H9 (cell line): ENCODE measurements around the gene SLC6A7. TPM values are rescaled to one million over a fixed set of nuclear protein-coding genes. Genes with fewer than 3 reads are reported as not detected.

ENCODE experiments used
- DNase-seq: peaks from one replicate; pipeline ENCODE4 v3.0.0-alpha.2; 2017
- H2AFZ ChIP-seq: one replicate; pipeline ENCODE4 v1.6.1; 2013; ENCODE audit warnings: mild to moderate bottlenecking, low read length, control low read depth, moderate library complexity
- H2AK5ac ChIP-seq: 2 replicates; pipeline ENCODE4 v1.6.1; 2013; ENCODE audit warnings: low read length, control low read depth, mixed read lengths; ENCODE audit not compliant: insufficient read length
- H2BK120ac ChIP-seq: one replicate; pipeline ENCODE4 v1.6.1; 2013; ENCODE audit warnings: low read depth, mild to moderate bottlenecking, low read length, control low read depth, inconsistent platforms; ENCODE audit not compliant: poor library complexity, severe bottlenecking
- H2BK12ac ChIP-seq: 2 replicates; pipeline ENCODE4 v1.6.1; 2013; ENCODE audit warnings: low read length, control low read depth, mixed read lengths, low read depth; ENCODE audit not compliant: insufficient read length
- H2BK15ac ChIP-seq: 2 replicates; pipeline ENCODE4 v1.6.1; 2013; ENCODE audit warnings: low read depth, low read length, control low read depth
- H2BK20ac ChIP-seq: one replicate; pipeline ENCODE4 v1.6.1; 2013; ENCODE audit warnings: low read depth, mild to moderate bottlenecking, low read length, control low read depth, inconsistent platforms; ENCODE audit not compliant: poor library complexity, severe bottlenecking
- H2BK5ac ChIP-seq: 2 replicates; pipeline ENCODE4 v1.6.1; 2013; ENCODE audit warnings: low read length, control low read depth, mixed read lengths; ENCODE audit not compliant: insufficient read length
- H3K14ac ChIP-seq: 2 replicates; pipeline ENCODE4 v1.6.1; 2013; ENCODE audit warnings: low read length, control low read depth; ENCODE audit not compliant: insufficient read depth
- H3K18ac ChIP-seq: 2 replicates; pipeline ENCODE4 v1.6.1; 2013; ENCODE audit warnings: low read depth, mild to moderate bottlenecking, mixed read lengths, low read length, control low read depth; ENCODE audit not compliant: insufficient read length
- H3K23ac ChIP-seq: 2 replicates; pipeline ENCODE4 v1.6.1; 2013; ENCODE audit warnings: low read length, control low read depth, mixed read lengths, low read depth; ENCODE audit not compliant: insufficient read length
- H3K23me2 ChIP-seq: 2 replicates; pipeline ENCODE4 v1.6.1; 2013; ENCODE audit warnings: low read depth, mild to moderate bottlenecking, mixed read lengths, low read length, control low read depth; ENCODE audit not compliant: insufficient read length, poor library complexity, severe bottlenecking
- H3K27ac ChIP-seq: 2 replicates; pipeline ENCODE4 v1.5.1; 2013; ENCODE audit warnings: low read length, control low read depth, mixed read lengths, low read depth; ENCODE audit not compliant: insufficient read length
- H3K27me3 ChIP-seq: 2 replicates; pipeline ENCODE4 v1.6.1; 2013; ENCODE audit warnings: low read length, control low read depth, inconsistent platforms; ENCODE audit not compliant: insufficient read depth
- H3K4ac ChIP-seq: 2 replicates; pipeline ENCODE4 v1.6.1; 2013; ENCODE audit warnings: low read depth, mild to moderate bottlenecking, control low read depth, inconsistent platforms, low read length, moderate library complexity
- H3K4me1 ChIP-seq: 2 replicates; pipeline ENCODE4 v1.6.1; 2013; ENCODE audit warnings: low read length, control low read depth, inconsistent platforms; ENCODE audit not compliant: insufficient read depth
- H3K4me2 ChIP-seq: 2 replicates; pipeline ENCODE4 v1.6.1; 2013; ENCODE audit warnings: low read length, control low read depth, mixed read lengths; ENCODE audit not compliant: insufficient read length, insufficient read depth
- H3K56ac ChIP-seq: 2 replicates; pipeline ENCODE4 v1.6.1; 2013; ENCODE audit warnings: low read depth, mild to moderate bottlenecking, mixed read lengths, low read length, control low read depth; ENCODE audit not compliant: insufficient read length
- H3K79me1 ChIP-seq: 2 replicates; pipeline ENCODE4 v1.6.1; 2013; ENCODE audit warnings: low read depth, mild to moderate bottlenecking, moderate library complexity, low read length, control low read depth, inconsistent platforms; ENCODE audit not compliant: insufficient read depth, poor library complexity, severe bottlenecking
- H3K79me2 ChIP-seq: 2 replicates; pipeline ENCODE4 v1.6.1; 2013; ENCODE audit warnings: low read length, control low read depth, inconsistent platforms; ENCODE audit not compliant: insufficient read depth
- H3K9ac ChIP-seq: 2 replicates; pipeline ENCODE4 v1.6.1; 2013; ENCODE audit warnings: low read length, control low read depth, mixed read lengths; ENCODE audit not compliant: insufficient read length; ENCODE audit errors: extremely low read depth
- H3K9me3 ChIP-seq: one replicate; pipeline ENCODE4 v1.6.1; 2013; ENCODE audit warnings: low read depth, low read length, inconsistent platforms; ENCODE audit not compliant: control insufficient read depth
- H3T11ph ChIP-seq: one replicate; pipeline ENCODE4 v1.6.1; 2013; ENCODE audit warnings: mild to moderate bottlenecking, low read length, control low read depth, inconsistent platforms
- H4K20me1 ChIP-seq: one replicate; pipeline ENCODE4 v1.6.1; 2013; ENCODE audit not compliant: control insufficient read depth, insufficient read length, insufficient read depth
- H4K5ac ChIP-seq: 2 replicates; pipeline ENCODE4 v1.6.1; 2013; ENCODE audit warnings: low read depth, mild to moderate bottlenecking, mixed read lengths, low read length, control low read depth; ENCODE audit not compliant: insufficient read length
- H4K8ac ChIP-seq: replicated peaks from 2 replicates; pipeline ENCODE4 v1.6.1; 2013; ENCODE audit warnings: low read length, control low read depth, mixed read lengths, low read depth; ENCODE audit not compliant: insufficient read length
- H4K91ac ChIP-seq: 2 replicates; pipeline ENCODE4 v1.6.1; 2013; ENCODE audit warnings: low read depth, mild to moderate bottlenecking, moderate library complexity, mixed read lengths, low read length, control low read depth; ENCODE audit not compliant: insufficient read length
- H3K27ac Mint-ChIP-seq, 3 experiments: 2 replicates in 2 of 3; 3 replicates in 1 of 3; pipeline ENCODE4 v1.8.0; 2020 to 2021; ENCODE audit warnings: mixed read lengths in 3 of 3, mild to moderate bottlenecking in 1 of 3, moderate library complexity in 1 of 3
- H3K27me3 Mint-ChIP-seq: 2 replicates; pipeline ENCODE4 v1.8.0; 2021; ENCODE audit warnings: low read depth, mild to moderate bottlenecking, moderate library complexity, mixed read lengths
- H3K36me3 Mint-ChIP-seq, 3 experiments: 2 replicates in 2 of 3; 3 replicates in 1 of 3; pipeline ENCODE4 v1.8.0; 2020 to 2021; ENCODE audit warnings: low read depth in 3 of 3, mixed read lengths in 3 of 3; ENCODE audit not compliant: insufficient read depth in 1 of 3
- H3K4me1 Mint-ChIP-seq, 2 experiments: 2 replicates each; pipeline ENCODE4 v1.8.0; 2020; ENCODE audit warnings: mixed read lengths in 2 of 2
- H3K4me3 Mint-ChIP-seq, 2 experiments: 2 replicates in 1 of 2; 3 replicates in 1 of 2; pipeline ENCODE4 v1.8.0; 2020 to 2021; ENCODE audit warnings: mild to moderate bottlenecking in 2 of 2, mixed read lengths in 2 of 2, moderate library complexity in 1 of 2
- H3K9me3 Mint-ChIP-seq, 2 experiments: 2 replicates in 1 of 2; 3 replicates in 1 of 2; pipeline ENCODE4 v1.8.0; 2020; ENCODE audit warnings: mild to moderate bottlenecking in 2 of 2, mixed read lengths in 2 of 2, moderate library complexity in 1 of 2
- CTCF ChIP-seq: fragments of 200-600 bp; sonication (generic); conservative IDR thresholded peaks from 3 replicates; pipeline ENCODE4 v1.8.0; 2021; ENCODE audit warnings: antibody characterized with exemption, mild to moderate bottlenecking
- WGBS: extraction: QIAGEN DNeasy Blood & Tissue Kit; methylation state at CpG from one replicate; pipeline ENCODE4 v1.1.7; 2013; ENCODE audit warnings: missing lambda C conversion rate, low lambda C conversion rate, mixed read lengths; ENCODE audit not compliant: insufficient read length; ENCODE audit errors: extremely low coverage; 5-methylcytosine and 5-hydroxymethylcytosine counted together
- total RNA-seq: library from RNA; stranded (reverse); gene quantifications from 2 replicates; pipeline ENCODE4 v1.2.1, GENCODE V29; 2021

The SLC6A7 gene
- total RNA-seq, 1 experiment from 2014 or later = not detected

- H4K8ac ChIP-seq = no peak overlapping the region
- no peaks in the 10 kb centered on the region; the same call in 1 of the 2 replicates for H3K4me1 ChIP-seq
- H2BK12ac ChIP-seq = no peak overlapping the region
- no peaks in the 10 kb centered on the region for H3K9me3 ChIP-seq
- no peaks in the 10 kb centered on the region for H3K79me2 ChIP-seq
- H2BK15ac ChIP-seq = no peak overlapping the region
- H2BK120ac ChIP-seq = no peak overlapping the region
- H2AFZ ChIP-seq = no peak overlapping the region
- TF ChIP-seq CTCF = no peak
- no peaks in the 10 kb centered on the region for H3K9me3 Mint-ChIP-seq
- H4K5ac ChIP-seq = no peak overlapping the region
- no peak overlapping the region for H3K4ac ChIP-seq
- H4K20me1 ChIP-seq = no peaks in the 10 kb centered on the region
- H3K27me3 ChIP-seq = 0 out of 2 replicates have a peak, but pooled peaks cover 1% of the 10 kb centered on the region
- no peak overlapping the region for H3K14ac ChIP-seq
- WGBS = no CpG with 5 or more reads among the region's 2 CpGs
- no peak overlapping the region for H3K4me3 Mint-ChIP-seq
- no peak overlapping the region for H2BK20ac ChIP-seq
- H3K9ac ChIP-seq = no peak overlapping the region
- no peaks in the 10 kb centered on the region for H3K23me2 ChIP-seq
- H3K56ac ChIP-seq = no peak overlapping the region
- H2BK5ac ChIP-seq = no peak overlapping the region
- H3K27ac Mint-ChIP-seq = no peak overlapping the region
- no peak overlapping the region for H3K4me2 ChIP-seq
- DNase-seq = no peak
- H3K4me1 Mint-ChIP-seq = peaks cover 10 to 12% of the 10 kb centered on the region in 2 experiments
- H3K27me3 Mint-ChIP-seq = peaks cover 37% of the 10 kb centered on the region
- no peaks in the 10 kb centered on the region; a peak in 1 of 7 replicates for H3K36me3 Mint-ChIP-seq
- H3K79me1 ChIP-seq = no peaks in the 10 kb centered on the region
- no peak overlapping the region for H2AK5ac ChIP-seq
- H3K23ac ChIP-seq = no peak overlapping the region
- no peak overlapping the region for H3T11ph ChIP-seq
- H4K91ac ChIP-seq = no peak overlapping the region
- H3K18ac ChIP-seq = no peak overlapping the region
- no peak overlapping the region for H3K27ac ChIP-seq
Measured at GRCh38 chr5:150217038-150217437, 27.2 kb downstream of the SLC6A7 start.
